ENCODE measurements around the gene OSBPL6. TPM values are rescaled to one million over a fixed set of nuclear protein-coding genes. Genes with fewer than 3 reads are reported as not detected.

The OSBPL6 gene
- total and polyA plus RNA-seq, 9 of the 15 experiments (the other 6 are each of a cell fraction or from before 2014, with no cell fraction given) = 3.4 to 12.7 (median 9.3) TPM

GRCh38 chr2:178230396-178230795, 36.1 kb downstream of the OSBPL6 start (continued):
- TF ChIP-seq AFF4 (CRISPR knock-in tag; IDR thresholded peaks at IDR 0.05) (no peak), RFX1 (IDR thresholded peaks at IDR 0.05) (no peak), PTTG1 (tag; IDR thresholded peaks at IDR 0.05; ENCODE audit: low read depth) (no peak), FOXK2 (conservative IDR thresholded peaks at IDR 0.05 in 1 of 2, IDR thresholded peaks at IDR 0.05 in 1 of 2; ENCODE audit: low read depth in 2 of 2) (no peak)

GRCh38 chr2:178233428-178233827, 39.1 kb downstream of the OSBPL6 start:
- in situ Hi-C loops (cut with MboI) (no loop called here), intact Hi-C loops (cut with micrococcal nuclease) (no loop called here)
- no peaks in the 10 kb centered on the region for H4K20me1 ChIP-seq (replicated peaks; ENCODE audit: control insufficient read depth, insufficient read depth, low read length)
- H2AFZ ChIP-seq (ENCODE audit: low read depth, low read length) = no peak overlapping the region
- no peak for TF ChIP-seq FOXP4 (CRISPR knock-in tag; IDR thresholded peaks at IDR 0.05; ENCODE audit: borderline replicate concordance)
- TF ChIP-seq ZNF586 (CRISPR knock-in tag; conservative IDR thresholded peaks at IDR 0.05) = no peak
- TF ChIP-seq CREM (IDR thresholded peaks at IDR 0.05; ENCODE audit: low read depth) = no peak
- TF ChIP-seq MAFG (tag; conservative IDR thresholded peaks at IDR 0.05) = no peak
- TF ChIP-seq ETV6 (IDR thresholded peaks at IDR 0.05; ENCODE audit: borderline replicate concordance in 1 of 2, low read depth in 2 of 2, low read length in 1 of 2) = no peak
- TF ChIP-seq ETV6 (CRISPR knock-in tag; IDR thresholded peaks at IDR 0.05; ENCODE audit: borderline replicate concordance) = no peak
- TF ChIP-seq EGR1 (conservative IDR thresholded peaks at IDR 0.05) = no peak
- TF ChIP-seq ZNF408 (CRISPR knock-in tag; IDR thresholded peaks at IDR 0.05; ENCODE audit: low read depth) = no peak
- no peak for TF ChIP-seq SP1 (CRISPR knock-in tag; IDR thresholded peaks at IDR 0.05)
- no peak for FAIRE-seq
- no peak overlapping the region for H3K4me2 ChIP-seq (ENCODE audit: insufficient read depth, low read length)
- no peak for ATAC-seq
- H3K27ac ChIP-seq (ENCODE audit: extremely low read depth, low read depth, low read length) = no peak overlapping the region
- H3K9ac ChIP-seq (ENCODE audit: insufficient read depth in 1 of 2, low read depth in 2 of 2, low read length in 2 of 2) = no peak overlapping the region
- H3K4me3 ChIP-seq = no peak overlapping the region
- no TSS peak for BruUV-seq (replicated peaks)
- 12% methylated on average over 3 of the region's 3 CpGs for WGBS (ENCODE audit: insufficient coverage, low coverage, missing lambda C conversion rate)
- no peaks in the 10 kb centered on the region for H3K9me1 ChIP-seq (ENCODE audit: control insufficient read depth, insufficient read depth, low read length)
- H3K27me3 ChIP-seq (ENCODE audit: control insufficient read depth in 2 of 2, insufficient read depth in 2 of 2, low read length in 2 of 2) = no peaks in the 10 kb centered on the region
- POLR2A ChIA-PET = interaction anchor here (0.8 kb wide), 1 partner anchor 14 kb away, joined by 3 read pairs; no protein-coding TSS in a partner anchor
- DNase-seq (ENCODE audit: extremely low read depth in 1 of 4, low spot score in 3 of 4) = no peak
- CTCF ChIA-PET (ENCODE audit: low intra/inter-chr PET ratio) = no interaction called here
- no peaks in the 10 kb centered on the region for H3K9me3 ChIP-seq (replicated peaks; ENCODE audit: control insufficient read depth, insufficient read depth, low read depth, low read length)
- H3K79me2 ChIP-seq (ENCODE audit: control insufficient read depth, insufficient read depth, low read length) = no peaks in the 10 kb centered on the region
- no peaks in the 10 kb centered on the region for H3K36me3 ChIP-seq (ENCODE audit: control insufficient read depth, insufficient read depth, low read length)
- H3K4me1 ChIP-seq (replicated peaks in 1 of 2; ENCODE audit: control insufficient read depth in 2 of 2, insufficient read depth in 2 of 2, low read length in 2 of 2) = 0 out of 5 replicates have a peak, but pooled peaks cover 0 to 5% of the 10 kb centered on the region in 2 experiments
